NCI-H345 (cell line): Measurements from ENCODE around the gene PLAAT4.
"Not testable (repeated sequence)": the region's sequence is repeated elsewhere in the genome, so short reads cannot be mapped to it uniquely, and the experiment has no call there.

ENCODE experiments used
- DNase-seq: peaks from one replicate; lab custom pipeline; 2025; lab: John Stamatoyannopoulos, UW

The PLAAT4 gene

DNA sequence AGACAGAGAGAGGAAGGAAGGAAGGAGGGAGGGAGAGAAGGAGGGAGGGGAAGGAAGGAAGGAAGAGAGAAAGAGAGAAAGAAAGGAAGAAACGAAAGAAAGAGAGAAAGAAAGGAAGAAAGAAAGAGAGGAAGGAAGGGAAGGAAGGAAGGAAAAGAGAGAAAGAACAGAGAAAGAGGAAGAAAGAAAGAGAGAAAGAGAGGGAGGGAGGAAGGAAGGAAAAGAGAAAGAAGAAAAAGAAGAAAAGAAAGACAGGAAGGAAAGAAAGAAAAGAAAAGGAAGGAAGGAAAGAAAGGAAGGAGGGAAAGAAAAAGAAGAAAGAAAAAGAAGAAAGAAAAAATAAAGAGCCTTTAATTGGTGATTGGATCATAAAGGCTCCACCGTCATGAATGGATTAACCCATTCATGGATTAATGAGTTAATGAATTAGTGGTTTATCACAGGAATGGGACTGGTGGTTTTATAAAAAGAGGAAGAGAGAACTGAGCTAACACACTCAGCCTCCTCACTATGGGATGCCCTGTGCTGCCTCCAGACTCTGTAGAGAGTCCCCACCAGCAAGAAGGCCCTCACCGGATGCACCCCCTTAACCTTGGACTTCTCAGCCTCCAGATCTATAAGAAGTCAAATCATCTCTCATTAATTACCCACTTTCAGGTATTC lies 35.5 kb downstream of the PLAAT4 start:
- DNase-seq, result no peak

DNA sequence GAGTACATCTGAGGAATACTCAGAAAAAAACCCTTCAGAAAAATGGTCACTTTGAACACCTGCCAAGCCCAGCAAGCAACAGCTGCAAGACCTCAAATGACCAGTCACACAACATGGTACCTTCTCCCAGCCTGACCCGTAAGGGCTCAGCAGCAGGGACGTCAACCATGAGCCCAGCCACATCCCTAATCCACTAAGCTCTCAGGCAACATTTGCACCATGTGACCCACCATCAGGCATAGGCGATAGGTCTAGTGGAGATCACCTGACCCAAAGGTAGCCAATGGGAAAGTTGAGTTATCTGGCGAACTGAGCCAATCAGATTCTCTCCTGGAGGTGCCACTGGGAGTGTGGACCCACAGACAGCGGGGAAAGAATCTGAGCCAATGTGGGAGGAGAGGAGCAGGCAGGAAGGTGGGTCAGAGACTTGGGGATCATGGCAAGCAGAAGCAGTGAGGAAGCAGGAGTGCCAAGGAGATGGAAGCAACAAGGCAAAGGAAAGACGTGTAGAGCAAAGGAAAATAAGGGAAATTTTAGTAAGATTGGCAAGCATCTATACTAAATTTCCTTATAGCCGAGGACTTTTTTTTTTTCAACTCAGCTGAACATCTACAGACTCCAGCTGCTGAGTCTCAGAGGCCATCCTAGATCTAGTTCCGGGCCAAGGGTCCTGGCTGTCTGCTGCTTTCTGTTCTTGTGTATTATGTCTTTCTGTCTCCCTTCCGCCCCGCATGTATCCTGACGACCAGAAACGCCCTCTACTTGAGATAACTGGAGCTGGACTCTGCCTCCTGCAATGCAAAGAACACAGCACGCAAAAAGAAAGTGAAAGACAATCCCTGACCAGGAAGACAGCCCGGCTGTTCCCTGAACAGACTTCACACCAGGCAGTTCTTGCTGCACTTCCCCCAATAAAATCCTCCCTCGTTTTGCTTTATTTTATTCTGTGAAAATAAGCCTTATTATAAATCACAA lies 37.6 kb downstream of the PLAAT4 start:
- DNase-seq, result no peak

DNA sequence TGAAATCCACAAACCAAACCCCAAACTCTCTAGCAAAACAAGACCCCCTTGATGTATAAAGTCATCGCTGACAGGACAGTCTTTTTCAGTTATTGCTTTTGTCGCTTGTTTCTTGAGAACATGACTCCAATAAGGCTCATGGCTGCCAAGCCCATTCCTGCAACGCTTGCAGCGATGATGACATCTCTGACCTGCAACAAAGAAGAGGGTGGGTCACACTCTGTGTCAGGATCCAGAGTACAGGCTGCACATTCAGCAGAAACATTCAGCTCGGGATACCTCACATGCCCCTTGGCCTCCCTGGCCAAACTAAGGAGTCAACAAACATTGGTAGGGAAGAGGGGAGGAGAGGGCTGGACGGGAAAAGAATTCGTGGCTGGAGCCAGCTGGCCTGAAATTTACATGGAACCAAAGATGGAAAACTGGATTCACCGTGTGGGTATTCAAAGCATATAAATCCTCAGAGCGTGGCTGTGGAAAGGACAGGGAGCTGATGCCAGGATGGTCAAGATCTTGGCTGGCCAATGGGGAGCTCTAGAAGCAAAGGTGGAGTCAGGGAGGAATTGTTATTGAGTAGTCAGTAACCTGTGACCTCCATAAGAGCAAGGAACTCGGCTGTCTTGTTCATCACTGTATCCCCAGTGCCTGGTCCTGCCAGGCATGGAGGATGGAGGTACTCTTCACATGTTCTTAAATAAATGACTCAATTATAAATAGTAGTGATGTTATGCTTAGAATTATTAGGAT lies 38.4 kb downstream of the PLAAT4 start:
- no peak for DNase-seq

DNA sequence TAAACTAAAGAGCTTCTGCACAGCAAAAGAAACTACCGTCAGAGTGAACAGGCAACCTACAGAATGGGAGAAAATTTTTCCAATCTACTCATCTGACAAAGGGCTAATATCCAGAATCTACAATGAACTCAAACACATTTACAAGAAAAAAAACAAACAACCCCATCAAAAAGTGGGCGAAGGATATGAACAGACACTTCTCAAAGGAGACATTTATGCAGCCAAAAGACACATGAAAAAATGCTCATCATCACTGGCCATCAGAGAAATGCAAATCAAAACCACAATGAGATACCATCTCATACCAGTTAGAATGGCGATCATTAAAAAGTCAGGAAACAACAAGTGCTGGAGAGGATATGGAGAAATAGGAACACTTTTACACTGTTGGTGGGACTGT lies 42.3 kb downstream of the PLAAT4 start:
- DNase-seq, result not testable (repeated sequence)

DNA sequence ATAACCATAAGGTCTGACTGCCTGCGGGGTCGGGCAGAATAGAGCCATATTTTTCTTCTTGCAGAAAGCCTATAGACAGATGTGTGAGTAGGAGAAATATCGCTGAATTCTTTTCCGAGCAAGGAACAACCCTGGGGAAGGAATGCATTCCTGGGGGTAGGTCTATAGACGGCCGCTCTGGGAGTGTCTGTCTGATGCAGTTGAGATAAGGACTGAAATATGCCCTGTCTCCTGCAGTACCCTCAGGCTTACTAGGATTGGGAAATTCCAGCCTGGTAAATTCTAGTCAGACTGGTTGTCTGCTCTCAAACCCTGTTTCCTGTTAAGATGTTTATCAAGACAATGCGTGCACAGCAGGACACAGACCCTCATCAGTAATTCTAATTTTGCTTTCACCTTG lies 44.6 kb downstream of the PLAAT4 start:
- DNase-seq, result not testable (repeated sequence)

DNA sequence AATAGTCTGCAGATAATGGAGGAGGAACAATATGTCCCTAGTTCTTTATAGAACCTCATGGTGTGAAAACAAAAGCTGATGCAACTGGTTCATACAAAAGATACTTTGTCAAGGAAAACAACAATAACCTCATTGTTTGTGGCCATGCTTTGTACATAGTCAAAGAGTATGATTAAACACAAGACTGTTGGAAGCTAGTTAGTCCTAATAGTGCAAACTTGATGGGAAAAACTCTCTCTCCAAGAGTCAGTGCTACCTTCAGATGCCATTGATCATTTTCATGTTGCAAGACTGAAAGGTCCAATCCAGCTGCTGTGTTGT lies 46.7 kb downstream of the PLAAT4 start:
- DNase-seq, result no peak

DNA sequence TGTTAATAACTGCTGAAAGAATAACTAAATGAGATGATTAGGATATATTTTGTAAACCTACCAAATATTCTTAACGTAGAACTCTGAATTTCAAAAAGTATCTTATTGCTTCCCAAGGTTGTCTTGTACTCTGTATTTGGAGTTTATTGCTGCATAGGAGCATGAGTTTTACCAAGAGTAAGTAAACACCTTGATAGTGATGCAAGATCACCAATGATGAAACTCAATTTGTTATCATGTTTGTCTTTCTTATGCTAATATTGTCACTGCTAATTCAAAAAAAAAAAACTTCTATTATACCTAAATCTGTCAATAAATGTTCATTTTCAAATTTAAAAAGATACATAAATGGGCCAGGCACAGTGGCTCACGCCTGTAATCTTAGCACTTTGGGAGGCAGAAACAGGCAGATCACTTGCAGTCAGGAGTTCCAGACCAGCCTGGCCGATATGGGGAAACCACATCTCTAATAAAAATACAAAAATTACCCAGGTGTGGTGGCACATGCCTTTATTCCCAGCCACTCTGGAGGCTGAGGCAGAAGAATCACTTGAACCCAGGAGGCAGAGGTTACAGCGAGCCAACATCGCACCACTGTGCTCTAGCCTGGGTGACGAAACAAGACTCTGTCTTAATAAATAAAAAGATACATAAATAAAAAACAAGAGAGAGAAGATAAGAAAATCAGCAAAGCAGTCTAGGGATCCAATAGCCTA lies 50.0 kb downstream of the PLAAT4 start:
- no peak for DNase-seq

DNA sequence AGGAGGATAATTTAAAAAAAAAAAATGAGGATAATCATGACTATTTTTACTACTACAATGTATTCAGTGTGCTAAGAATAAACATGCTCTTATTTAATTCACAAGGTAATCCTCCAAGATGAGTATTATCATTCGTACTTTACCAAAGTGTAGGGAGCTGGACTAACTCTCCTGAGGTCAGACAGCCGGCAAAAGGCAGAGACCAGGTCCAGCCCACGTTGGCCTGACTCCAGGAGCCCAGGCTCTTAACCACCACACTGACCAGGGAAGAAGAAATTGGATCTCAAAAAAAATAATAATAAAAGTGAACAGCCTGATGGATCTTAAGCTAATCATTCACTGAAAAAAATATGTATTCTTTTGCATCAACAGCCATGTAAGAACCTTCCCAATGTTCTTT lies 52.4 kb downstream of the PLAAT4 start:
- DNase-seq, result no peak

DNA sequence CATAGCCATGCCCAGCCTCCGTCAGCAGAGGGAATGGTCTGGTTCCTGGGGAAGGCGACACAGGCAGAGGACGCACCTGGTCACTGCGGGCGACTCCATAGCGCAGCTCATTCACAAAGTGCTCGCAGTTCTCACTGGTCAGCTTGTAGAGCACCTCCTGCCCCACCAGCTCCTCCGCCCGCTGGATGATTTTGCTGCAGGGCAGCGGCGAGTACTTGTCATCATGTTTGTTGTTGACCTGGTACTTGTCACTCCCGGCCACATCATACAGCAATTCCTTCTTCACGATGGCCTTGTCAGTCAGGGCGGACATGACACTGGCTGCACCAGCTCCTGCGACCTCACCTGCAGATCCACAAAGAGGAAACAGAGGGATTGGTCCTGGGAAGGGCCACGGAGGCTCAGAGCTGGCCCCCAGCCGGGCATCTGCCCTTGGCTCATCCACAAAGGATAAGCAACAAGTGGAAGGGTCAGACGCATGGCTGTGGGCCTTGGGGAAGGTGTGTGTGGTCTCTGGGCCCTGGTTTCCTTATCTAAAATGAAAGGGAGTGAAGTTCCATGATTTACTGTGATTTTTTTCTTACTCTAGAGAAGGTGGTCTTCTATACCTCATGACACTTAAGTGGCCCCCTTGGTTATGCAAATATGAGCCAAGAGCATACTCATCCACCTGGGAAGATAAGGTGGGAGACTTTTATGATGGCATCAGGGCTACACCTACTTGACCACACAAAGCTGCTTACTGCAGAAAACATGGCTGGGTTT lies 53.6 kb downstream of the PLAAT4 start:
- no peak for DNase-seq

DNA sequence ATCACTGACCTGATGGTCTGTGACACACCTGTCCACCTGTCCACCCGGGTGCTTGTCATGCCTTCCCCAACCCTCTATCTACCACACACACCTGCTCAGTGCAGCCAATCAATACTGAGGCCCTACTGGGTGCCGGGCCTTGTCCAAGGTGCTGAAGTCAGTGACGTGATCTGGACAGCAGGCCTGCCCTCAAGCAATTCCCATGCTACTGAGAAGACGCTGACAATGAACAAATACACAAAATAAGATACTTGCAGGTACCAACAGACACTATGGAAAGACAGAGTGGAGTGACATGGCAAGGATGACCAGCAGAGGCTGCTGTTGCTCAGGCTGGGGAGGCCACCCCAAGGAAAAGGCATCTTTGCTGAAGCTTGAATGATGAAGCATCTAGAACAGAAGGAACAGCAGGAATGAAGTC lies 56.4 kb downstream of the PLAAT4 start:
- no peak for DNase-seq

DNA sequence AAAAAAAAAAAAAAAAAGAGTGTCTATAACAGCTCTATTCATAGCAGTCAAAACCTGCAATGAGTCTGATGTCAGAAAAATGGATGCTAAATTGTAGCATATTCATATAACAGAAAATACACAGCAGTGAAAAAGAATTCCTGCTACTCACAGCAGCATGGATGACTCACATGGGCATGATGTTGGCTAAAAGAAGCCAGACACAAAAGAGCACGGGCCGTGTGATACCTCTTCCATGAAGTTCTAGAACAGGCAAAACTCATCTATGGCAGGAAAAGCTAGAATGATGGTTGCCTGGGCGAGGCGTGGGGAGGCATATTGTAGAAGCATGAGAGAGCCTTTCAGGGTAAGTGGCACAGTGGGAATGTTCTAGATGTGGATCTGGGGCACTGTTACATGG lies 58.7 kb downstream of the PLAAT4 start:
- no peak for DNase-seq
